SH-SY5Y (cell line): ENCODE measurements around the gene KCNN3.
A peak's percentile ranks its signal among the peaks of the same experiment; 100 is the strongest.

Source experiments
- GATA2 ChIP-seq: IDR thresholded peaks from 2 replicates; pipeline ENCODE4 v1.6.1; 2011; ENCODE audit warnings: mild to moderate bottlenecking, low read depth, low read length
- GATA3 ChIP-seq: IDR thresholded peaks from 2 replicates; pipeline ENCODE4 v1.6.1; 2011; ENCODE audit warnings: low read depth, mild to moderate bottlenecking, low read length, moderate library complexity

KCNN3 gene

GRCh38 chr1:154780541-154780940, 89.5 kb downstream of the KCNN3 start:
- TF ChIP-seq GATA3: no peak
- TF ChIP-seq GATA2: no peak

GRCh38 chr1:154779551-154780189, 90.4 kb downstream of the KCNN3 start:
- TF ChIP-seq GATA2 (no peak), GATA3 (no peak)

GRCh38 chr1:154778944-154779343, 91.1 kb downstream of the KCNN3 start:
- no peak for TF ChIP-seq GATA3
- no peak for TF ChIP-seq GATA2

GRCh38 chr1:154778275-154778674, 91.8 kb downstream of the KCNN3 start:
- TF ChIP-seq GATA3 (no peak), GATA2 (no peak)

- TF ChIP-seq GATA3 (no peak), GATA2 (no peak)
Observed at GRCh38 chr1:154777781-154778180, 92.3 kb downstream of the KCNN3 start.

GRCh38 chr1:154777154-154777553, 92.9 kb downstream of the KCNN3 start:
- TF ChIP-seq GATA3 (no peak), GATA2 (no peak)

- peak; percentile 74 for TF ChIP-seq GATA2
- TF ChIP-seq GATA3: no peak
Observed at GRCh38 chr1:154775621-154776605, 94.2 kb downstream of the KCNN3 start.

- TF ChIP-seq GATA2 (no peak), GATA3 (no peak)
Observed at GRCh38 chr1:154774175-154774855, 95.8 kb downstream of the KCNN3 start.

GRCh38 chr1:154773551-154773950, 96.5 kb downstream of the KCNN3 start:
- TF ChIP-seq GATA3 (no peak), GATA2 (no peak)

- no peak for TF ChIP-seq GATA3
- TF ChIP-seq GATA2: no peak
Observed at GRCh38 chr1:154772606-154773506, 97.2 kb downstream of the KCNN3 start.

GRCh38 chr1:154772056-154772455, 98.0 kb downstream of the KCNN3 start:
- no peak for TF ChIP-seq GATA3

GRCh38 chr1:154770897-154771594, 99.0 kb downstream of the KCNN3 start:
- TF ChIP-seq GATA3 (no peak), GATA2 (no peak)

- no peak for TF ChIP-seq GATA3
- TF ChIP-seq GATA2: no peak
Observed at GRCh38 chr1:154769193-154769895, 100.7 kb downstream of the KCNN3 start.

GRCh38 chr1:154768456-154769125, 101.5 kb downstream of the KCNN3 start:
- TF ChIP-seq GATA2: no peak
- no peak for TF ChIP-seq GATA3
